ENCODE results near the gene TSPEAR. TPM values are rescaled to one million over a fixed set of nuclear protein-coding genes. Genes with fewer than 3 reads are reported as not detected.
A peak's percentile ranks its signal among the peaks of the same experiment; 100 is the strongest.

The TSPEAR gene
- total and polyA plus RNA-seq, 2 of the 13 experiments (the other 11 are each of a cell fraction or from before 2014, with no cell fraction given), result 0.07 to 0.32 TPM

GRCh38 chr21:44510508-44511218 lies 200.7 kb downstream of the TSPEAR start (continued):
- TF ChIP-seq, protein P1, sequence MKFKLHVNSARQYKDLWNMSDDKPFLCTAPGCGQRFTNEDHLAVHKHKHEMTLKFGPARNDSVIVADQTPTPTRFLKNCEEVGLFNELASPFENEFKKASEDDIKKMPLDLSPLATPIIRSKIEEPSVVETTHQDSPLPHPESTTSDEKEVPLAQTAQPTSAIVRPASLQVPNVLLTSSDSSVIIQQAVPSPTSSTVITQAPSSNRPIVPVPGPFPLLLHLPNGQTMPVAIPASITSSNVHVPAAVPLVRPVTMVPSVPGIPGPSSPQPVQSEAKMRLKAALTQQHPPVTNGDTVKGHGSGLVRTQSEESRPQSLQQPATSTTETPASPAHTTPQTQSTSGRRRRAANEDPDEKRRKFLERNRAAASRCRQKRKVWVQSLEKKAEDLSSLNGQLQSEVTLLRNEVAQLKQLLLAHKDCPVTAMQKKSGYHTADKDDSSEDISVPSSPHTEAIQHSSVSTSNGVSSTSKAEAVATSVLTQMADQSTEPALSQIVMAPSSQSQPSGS (CRISPR knock-in tag; IDR thresholded peaks at IDR 0.05), result no peak
- TF ChIP-seq HES4 (CRISPR knock-in tag; IDR thresholded peaks at IDR 0.05; ENCODE audit: borderline replicate concordance), result peak; percentile 88; the same call in 1 of the 2 replicates
- TF ChIP-seq RFXANK (CRISPR knock-in tag; IDR thresholded peaks at IDR 0.05), result no peak
- TF ChIP-seq ATM (IDR thresholded peaks at IDR 0.05; ENCODE audit: borderline replicate concordance), result no peak
- TF ChIP-seq ZNF136 (CRISPR knock-in tag; IDR thresholded peaks at IDR 0.05; ENCODE audit: low read depth), result no peak
- TF ChIP-seq ARID2 (CRISPR knock-in tag; IDR thresholded peaks at IDR 0.05; ENCODE audit: borderline replicate concordance), result no peak
- TF ChIP-seq, protein P2, sequence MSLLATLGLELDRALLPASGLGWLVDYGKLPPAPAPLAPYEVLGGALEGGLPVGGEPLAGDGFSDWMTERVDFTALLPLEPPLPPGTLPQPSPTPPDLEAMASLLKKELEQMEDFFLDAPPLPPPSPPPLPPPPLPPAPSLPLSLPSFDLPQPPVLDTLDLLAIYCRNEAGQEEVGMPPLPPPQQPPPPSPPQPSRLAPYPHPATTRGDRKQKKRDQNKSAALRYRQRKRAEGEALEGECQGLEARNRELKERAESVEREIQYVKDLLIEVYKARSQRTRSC (CRISPR knock-in tag; IDR thresholded peaks at IDR 0.05; ENCODE audit: low read depth), result no peak
- 0 out of 2 replicates have a peak, but pooled peaks have one; percentile 42 for TF ChIP-seq ZNF646 (CRISPR knock-in tag; IDR thresholded peaks at IDR 0.05)
- TF ChIP-seq ZNF350 (CRISPR knock-in tag; IDR thresholded peaks at IDR 0.05; ENCODE audit: borderline replicate concordance, low read depth), result peak; percentile 53; the same call in 1 of the 2 replicates
- 0 out of 2 replicates have a peak, but pooled peaks have one; percentile 59 for TF ChIP-seq CHD4 (IDR thresholded peaks at IDR 0.05; ENCODE audit: borderline replicate concordance, low read length)
- TF ChIP-seq, protein P3, sequence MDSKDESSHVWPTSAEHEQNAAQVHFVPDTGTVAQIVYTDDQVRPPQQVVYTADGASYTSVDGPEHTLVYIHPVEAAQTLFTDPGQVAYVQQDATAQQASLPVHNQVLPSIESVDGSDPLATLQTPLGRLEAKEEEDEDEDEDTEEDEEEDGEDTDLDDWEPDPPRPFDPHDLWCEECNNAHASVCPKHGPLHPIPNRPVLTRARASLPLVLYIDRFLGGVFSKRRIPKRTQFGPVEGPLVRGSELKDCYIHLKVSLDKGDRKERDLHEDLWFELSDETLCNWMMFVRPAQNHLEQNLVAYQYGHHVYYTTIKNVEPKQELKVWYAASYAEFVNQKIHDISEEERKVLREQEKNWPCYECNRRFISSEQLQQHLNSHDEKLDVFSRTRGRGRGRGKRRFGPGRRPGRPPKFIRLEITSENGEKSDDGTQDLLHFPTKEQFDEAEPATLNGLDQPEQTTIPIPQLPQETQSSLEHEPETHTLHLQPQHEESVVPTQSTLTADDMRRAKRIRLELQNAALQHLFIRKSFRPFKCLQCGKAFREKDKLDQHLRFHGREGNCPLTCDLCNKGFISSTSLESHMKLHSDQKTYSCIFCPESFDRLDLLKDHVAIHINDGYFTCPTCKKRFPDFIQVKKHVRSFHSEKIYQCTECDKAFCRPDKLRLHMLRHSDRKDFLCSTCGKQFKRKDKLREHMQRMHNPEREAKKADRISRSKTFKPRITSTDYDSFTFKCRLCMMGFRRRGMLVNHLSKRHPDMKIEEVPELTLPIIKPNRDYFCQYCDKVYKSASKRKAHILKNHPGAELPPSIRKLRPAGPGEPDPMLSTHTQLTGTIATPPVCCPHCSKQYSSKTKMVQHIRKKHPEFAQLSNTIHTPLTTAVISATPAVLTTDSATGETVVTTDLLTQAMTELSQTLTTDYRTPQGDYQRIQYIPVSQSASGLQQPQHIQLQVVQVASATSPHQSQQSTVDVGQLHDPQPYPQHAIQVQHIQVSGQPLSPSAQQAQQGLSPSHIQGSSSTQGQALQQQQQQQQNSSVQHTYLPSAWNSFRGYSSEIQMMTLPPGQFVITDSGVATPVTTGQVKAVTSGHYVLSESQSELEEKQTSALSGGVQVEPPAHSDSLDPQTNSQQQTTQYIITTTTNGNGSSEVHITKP (CRISPR knock-in tag; IDR thresholded peaks at IDR 0.05; ENCODE audit: low read depth), result no peak
- no peak for TF ChIP-seq MIER2 (CRISPR knock-in tag; IDR thresholded peaks at IDR 0.05)
- TF ChIP-seq ZNF337 (CRISPR knock-in tag; IDR thresholded peaks at IDR 0.05; ENCODE audit: borderline replicate concordance, low read depth), result no peak
- TF ChIP-seq MYPOP (CRISPR knock-in tag; IDR thresholded peaks at IDR 0.05), result no peak
- no peak for TF ChIP-seq U2AF2 (IDR thresholded peaks at IDR 0.05; ENCODE audit: low read depth, low read length)
